ENCODE measurements around the gene OSTN.

- no peak for TF ChIP-seq CTCF (IDR thresholded peaks at IDR 0.05)
- TF ChIP-seq POLR2A (IDR thresholded peaks at IDR 0.05) = no peak
Observed at GRCh38 chr3:191154827-191155226, 44.2 kb upstream of the OSTN start.
